ENCODE data around the gene TBL1XR1.

- TF ChIP-seq CTCF (IDR thresholded peaks at IDR 0.05) (no peak), EZH2 (IDR thresholded peaks at IDR 0.05) (no peak)
Measured at GRCh38 chr3:177174607-177175170, 22.6 kb downstream of the TBL1XR1 start.

All from neural progenitor cell (in vitro differentiated cells).